Mammary epithelial cell (primary cell): ENCODE measurements around the gene GAN.

Source experiments
- CTCF ChIP-seq, 2 donors: IDR thresholded peaks in 1 of 2; conservative IDR thresholded peaks in 1 of 2; 2 replicates each; pipeline ENCODE4 v1.5.1; 2011 to 2012; ENCODE audit warnings: inconsistent platforms in 2 of 2, low read length in 2 of 2, mild to moderate bottlenecking in 2 of 2, control low read depth in 1 of 2, low read depth in 1 of 2; ENCODE audit not compliant: insufficient read depth in 1 of 2; ENCODE audit errors: extremely low read depth in 1 of 2
- EZH2 ChIP-seq: IDR thresholded peaks from 2 replicates; pipeline ENCODE4 v1.6.1; 2012; ENCODE audit warnings: low read length, inconsistent platforms, borderline replicate concordance

- TF ChIP-seq CTCF (conservative IDR thresholded peaks at IDR 0.05 in 1 of 2, IDR thresholded peaks at IDR 0.05 in 1 of 2; ENCODE audit: extremely low read depth in 1 of 2, insufficient read depth in 1 of 2, low read depth in 1 of 2, low read length in 2 of 2) (no peak), EZH2 (no peak)
Observed at GRCh38 chr16:81427219-81427618, 112.5 kb downstream of the GAN start.
